HG03196 (cell line): ENCODE data around the gene ZNF460.
A peak's percentile ranks its signal among the peaks of the same experiment; 100 is the strongest.

ENCODE experiments used
- ATAC-seq: cut with Tn5 transposase; IDR thresholded peaks from one replicate; pipeline ENCODE4 v1.9.1; 2021; ENCODE audit not compliant: unreplicated experiment

The ZNF460 gene

DNA sequence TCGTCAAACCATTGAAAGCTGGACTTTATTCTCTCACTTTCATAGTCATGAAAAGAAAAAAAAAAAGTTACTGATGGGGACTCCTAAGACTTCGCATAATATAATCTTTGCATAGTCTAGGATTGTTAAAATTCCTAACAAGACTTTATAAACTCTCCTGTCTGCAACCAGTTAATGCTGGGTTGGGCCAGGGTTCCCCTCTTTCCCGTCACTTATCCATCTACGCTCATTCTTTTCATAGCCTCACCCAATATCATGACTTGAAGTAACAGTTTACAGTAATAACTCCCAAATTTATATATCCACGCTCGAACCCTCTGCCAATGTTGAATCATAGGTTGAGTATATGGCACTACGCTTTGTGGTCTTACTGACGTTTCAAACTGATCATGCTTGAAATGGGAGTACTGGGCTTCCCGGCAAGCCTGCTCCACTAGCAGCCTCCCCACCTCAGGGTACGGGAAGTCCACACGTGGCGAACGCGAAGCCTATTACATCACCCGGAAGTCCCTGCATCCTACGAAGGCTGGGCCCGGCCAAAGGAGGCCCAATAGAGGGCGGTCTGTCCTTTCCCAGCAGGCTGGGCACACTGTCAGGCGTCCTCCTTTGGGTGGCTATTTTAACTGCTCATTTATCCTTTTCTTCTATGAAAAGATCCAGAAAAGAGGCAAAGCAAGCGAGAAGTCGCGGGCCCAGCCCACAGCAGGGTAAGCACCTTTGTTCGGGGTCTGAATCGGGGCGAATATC is 694 bp upstream of the ZNF460 start:
- ATAC-seq, result peak; percentile 74

DNA sequence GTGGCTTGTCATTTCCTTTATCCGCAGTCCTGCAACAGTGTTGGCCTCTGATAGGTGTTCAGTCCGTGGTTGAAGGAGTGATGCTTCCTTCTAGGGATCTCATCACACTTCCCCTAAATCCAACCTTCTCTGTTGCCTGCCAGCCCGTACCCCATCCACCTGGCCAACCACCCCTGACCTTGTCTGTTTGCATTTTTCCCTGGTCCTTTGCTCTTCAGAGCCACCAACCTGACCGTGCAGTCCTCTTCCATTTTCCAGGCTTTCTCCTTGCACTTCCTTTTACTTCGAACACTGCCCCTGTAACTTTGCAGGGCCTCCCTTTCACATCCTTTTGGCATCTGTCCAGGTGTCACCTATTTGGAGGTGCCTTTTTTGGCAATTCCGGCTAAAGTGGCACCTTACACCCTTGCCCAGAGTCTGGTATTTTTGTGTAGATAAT is 696 bp downstream of the ZNF460 start:
- ATAC-seq, result no peak

DNA sequence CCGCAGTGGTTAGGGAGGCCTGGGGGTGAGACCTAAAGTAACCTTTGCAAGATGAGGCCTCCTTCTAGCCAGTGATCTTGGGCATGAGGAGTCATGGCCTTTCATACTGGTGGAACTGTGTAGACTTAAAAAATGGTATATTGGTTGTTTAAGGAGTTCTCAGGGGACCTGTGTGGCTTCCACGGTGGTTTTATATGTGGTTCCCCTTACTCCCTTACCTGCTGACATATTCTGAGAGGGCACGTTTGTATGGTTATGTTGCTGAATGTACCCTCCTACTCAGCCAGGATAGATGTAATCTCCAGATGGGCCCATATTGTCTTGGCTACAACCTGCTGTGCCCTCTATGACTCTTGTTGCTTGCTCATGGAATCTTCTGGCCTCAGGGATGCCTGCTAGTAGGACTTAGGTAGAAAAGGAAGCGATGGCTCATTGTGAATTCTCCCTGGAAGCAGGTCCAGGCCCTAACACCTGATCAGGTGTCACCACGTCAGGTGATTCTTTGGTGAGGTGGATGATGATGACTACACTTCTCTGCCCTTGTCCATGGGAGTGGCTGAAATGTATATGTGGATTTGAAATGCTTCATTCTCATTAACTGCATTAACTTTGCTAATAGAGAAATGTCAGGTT is 1.8 kb downstream of the ZNF460 start:
- no peak for ATAC-seq

DNA sequence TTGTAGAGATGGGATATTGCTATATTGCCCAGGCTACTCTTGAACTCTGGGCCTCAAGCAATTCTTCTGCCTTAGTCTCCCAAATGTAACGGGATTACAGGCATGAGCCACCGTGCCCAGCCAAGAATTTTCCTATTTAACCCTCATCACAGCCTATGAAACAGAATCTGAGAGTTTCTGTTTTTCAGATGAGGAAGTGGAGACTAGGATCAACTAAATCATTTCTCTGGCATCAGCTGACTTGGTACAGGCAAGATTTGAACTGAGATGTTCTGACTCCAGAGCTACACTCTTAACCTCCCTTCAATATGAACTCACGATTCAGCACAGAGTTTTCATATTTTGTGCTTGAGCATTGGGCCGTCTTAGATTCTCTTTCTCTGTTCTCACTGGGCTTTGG is 8.1 kb downstream of the ZNF460 start:
- ATAC-seq, result no peak

DNA sequence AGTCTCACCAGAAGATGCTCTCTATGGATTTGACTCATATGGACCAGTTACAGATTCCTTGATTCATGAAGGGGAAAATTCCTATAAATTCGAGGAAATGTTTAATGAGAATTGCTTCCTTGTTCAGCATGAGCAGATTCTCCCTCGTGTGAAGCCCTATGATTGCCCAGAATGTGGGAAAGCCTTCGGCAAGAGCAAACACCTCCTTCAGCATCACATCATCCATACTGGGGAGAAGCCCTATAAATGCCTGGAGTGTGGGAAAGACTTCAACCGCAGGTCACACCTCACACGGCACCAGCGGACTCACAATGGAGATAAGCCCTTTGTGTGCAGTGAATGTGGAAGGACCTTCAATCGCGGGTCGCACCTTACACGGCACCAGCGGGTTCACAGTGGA is 10.7 kb downstream of the ZNF460 start:
- no peak for ATAC-seq

DNA sequence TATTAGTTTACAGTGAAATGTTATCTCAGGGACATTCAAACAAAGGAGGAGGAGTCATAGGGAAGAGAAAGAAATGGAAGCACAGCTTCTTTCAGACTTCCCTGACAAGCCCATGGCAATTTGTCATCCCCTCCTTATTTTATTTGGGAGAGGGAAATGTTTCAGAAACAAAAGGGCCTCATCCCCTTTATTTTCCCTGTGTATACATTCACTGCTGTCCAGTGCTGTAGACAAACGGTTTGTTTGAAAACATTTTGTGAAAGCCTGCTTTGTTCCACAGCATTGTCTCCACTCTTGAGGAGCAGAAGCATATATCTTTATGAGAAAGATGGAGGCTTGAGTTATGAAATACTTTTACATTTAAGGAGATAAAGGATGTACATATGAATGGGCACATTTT is 12.3 kb downstream of the ZNF460 start:
- ATAC-seq, result no peak

DNA sequence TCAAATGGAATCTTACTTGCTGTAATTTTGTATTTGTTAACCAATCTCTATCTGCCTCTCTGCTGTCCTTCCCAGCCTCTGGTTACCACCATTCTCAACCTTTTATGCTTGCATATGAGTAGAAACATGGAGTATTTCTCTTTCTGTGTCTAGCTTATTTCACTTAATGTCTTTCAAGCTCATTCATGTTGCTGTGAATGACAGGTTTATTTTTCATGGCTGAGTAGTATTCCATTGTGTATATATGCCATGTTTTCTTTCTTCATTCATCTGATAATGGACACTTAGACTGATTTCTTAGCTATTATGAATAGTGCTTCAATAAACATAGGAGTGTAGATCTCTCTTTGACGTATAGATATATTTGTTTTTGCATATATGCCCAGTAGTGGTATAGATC is 13.4 kb downstream of the ZNF460 start:
- ATAC-seq, result no peak

DNA sequence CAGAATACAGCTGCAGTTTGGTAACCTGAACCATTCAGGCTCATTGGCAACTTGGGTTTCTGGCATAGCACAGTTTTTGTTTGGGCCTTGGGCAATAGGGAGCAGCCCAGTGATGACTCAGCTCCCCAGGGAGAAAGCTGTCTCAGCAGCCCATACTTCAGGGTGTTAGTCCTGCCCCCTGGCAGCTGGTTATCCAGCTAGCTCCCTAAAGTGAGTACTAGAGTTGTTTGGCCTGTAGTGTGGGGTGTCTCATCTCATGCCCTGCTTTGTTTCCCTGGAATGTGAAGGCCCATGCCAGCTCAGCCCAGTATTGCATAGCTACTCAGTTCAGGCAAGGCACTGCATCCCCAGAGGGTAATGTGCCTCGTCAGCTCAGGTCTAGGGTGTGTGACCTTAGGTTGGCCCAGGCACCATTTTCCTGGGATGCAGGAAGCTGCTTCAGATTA is 21.8 kb downstream of the ZNF460 start:
- no peak for ATAC-seq

DNA sequence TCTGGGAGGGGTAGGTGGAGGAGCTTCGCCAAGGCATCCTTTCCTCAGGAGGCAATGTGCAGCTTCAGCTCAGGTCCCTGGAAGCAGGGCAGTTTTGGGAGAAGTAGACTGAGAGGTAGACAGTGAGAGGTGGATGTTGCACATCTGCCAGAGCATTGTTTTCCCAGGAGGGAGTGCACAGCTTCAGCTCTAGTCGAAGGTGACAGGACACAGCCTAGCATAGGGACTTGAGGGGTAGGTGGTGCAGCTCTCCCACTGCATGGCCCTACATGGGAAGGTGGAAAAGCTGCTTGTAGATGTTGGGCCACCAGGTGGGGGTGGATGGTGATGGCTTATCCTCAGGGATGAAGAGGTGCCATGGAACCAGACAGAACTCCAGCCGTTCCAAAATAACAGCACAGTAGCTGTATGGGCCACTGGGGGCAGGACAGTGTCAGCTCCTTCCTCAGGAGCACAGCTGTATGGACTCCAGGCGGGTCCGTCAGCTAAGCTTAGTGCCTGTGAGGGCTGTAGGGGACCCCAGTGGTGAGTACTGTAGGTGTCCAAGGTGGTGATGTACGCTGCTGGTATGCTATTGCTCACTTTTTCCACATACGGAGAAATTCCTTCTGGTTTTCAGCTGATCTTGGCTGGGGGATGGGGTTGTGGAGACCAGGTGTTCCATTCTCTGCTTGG is 22.6 kb downstream of the ZNF460 start:
- ATAC-seq, result no peak

DNA sequence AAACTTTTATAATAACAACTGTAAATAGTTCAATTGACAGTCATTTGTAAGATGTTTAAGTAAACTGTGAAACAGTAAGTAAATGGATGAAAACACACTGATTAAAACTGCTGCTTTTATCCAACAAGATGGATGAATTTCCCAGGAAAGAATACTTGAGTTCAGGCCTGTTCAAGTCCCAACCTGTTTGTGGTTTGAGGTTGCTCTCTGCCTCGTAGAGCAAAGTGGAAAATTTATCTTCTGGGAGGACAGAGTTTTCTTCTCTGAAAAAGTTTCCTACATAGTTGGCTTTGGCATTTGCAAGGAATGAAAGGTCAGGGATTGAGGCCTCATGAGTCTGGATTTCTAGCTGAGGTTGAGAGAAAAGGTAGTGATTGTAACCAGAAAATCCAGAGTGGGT is 24.8 kb downstream of the ZNF460 start:
- no peak for ATAC-seq

DNA sequence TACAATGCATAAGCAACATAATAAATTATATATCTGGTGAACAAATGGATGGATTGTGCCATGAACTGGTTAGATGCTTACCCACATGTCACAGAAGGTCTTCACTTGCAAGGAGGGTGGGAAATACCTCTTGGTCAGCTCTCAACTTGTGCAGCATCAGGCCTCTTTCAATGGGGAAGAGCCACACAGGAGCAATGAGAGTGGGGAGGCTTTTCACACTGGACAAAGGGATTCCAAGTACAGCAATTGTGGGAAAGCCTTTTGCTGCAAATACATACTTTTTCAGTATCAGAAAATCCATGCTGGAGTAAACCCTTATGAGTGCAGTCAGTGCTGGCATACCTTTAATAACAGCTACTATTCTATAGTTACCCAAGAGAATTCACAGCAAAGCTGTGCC is 28.2 kb downstream of the ZNF460 start:
- no peak for ATAC-seq

DNA sequence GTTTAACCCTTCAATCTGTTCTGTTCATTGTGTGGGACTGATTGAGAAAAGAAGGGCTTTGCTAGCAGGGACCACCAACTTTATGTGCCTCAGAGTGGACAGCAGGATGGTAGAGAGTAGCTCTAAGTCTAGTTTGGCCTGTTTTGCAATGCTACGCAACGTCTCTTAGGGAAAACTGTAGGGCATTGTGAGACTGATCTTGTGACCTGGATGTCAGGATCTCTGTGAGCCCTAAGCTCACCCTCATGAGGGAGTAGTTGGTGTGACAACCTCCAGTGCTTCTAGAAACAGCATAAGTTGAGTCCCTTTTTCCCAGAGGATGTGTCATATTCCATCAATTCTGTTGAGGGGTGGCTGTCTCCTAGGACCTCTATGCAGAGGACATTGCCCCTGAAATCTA is 30.5 kb downstream of the ZNF460 start:
- no peak for ATAC-seq

DNA sequence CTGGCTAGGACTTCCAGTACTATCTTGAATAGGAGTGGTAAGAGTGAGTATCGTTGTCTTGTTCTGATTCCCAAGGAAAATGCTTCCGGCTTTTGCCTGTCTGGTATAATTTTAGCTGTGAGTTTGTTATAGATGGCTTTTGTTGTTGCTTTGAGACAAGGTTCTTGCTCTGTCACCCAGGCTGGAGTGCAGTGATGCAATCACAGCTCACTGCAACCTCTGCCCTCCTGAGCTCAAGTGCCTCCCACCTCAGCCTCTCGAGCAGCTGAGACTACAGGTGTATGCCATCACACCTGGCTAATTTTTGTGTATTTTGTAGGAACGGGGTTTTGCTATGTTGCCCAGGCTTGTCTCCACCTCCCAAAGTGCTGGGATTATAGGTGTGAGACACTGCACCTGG is 33.9 kb downstream of the ZNF460 start:
- no peak for ATAC-seq

DNA sequence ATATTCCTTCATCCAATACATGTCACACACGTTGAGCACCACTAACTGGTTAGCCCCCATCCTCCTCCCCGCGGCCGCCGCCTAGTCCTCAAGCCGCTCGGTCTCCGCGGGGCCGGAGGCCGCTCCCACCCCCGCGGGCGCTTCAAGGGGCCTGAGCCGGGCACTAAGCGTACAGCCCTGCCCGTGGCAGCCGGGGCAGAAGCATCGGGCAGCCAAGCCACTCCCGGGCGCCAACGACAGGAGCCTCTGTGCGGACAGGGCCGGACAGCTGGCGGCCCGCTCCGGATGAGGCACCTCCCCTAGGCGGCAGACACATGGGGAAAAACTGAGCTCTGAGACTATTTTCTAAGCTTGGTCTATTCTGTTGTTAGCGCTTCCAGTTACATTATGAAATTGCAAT is 37.2 kb downstream of the ZNF460 start:
- no peak for ATAC-seq

DNA sequence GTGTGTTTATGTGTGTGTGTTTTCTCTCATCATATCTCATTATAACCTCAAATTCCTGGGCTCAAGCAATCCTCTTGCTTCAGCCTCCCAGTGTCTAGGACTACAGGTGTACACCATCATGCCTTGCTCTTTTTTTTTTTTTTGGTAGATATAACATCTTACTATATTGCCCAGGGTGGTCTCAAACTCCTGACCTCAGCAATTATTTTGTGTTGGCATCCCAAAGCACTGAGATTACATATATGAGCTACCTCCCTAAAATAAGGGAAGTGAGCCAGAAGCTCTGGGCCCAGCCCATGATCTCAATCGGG is 39.5 kb downstream of the ZNF460 start:
- no peak for ATAC-seq

DNA sequence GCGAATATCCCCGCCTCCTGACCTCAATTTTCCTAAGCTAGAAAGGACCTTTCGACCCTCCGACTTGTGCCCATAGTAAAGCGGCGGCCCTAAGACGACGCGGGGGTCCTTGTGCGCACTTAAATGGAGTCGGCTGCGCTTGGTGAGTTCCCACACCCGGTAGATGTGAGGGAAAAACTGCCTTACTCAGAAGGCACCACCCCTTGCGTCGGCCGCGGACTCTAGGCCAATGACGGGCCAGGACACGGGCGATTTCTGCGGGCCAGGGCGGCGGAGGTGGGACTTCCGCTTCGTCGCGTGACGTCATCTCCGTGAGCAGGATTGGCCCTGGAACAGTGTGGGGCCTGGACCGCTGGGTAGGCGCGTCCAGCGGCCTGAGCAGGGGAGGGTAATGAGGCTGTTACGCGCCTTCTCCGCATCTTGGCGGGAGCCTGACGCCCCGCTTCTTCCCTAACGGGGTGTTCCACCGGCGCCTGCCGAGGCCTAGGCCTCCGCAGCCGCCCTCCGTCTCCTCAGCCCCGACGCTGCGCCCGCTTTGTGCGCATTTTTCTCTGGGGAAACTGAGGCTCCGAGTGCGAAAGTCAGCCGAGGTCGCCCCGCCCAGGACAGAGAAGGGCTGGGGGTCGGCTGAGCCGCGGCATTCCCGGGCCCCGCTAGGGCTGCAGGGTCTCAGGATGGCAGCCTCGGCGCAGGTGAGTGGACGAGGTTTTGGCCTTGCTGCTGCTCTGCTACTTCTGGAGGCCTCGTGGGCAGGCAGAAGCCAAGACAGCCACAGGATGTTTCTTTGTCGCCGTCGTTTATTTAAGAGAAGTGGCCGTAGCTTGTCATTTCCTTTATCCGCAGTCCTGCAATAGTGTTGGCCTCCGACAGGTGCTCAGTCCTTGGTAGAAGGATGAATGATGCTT is 40.1 kb downstream of the ZNF460 start, which contains the start of gene ZNF543:
ZNF543 (plus strand) TSS at position 293 of the 905 bp plus-strand sequence; CDS start at position 675, 382 bp downstream.
- ATAC-seq, result peak; percentile 98

DNA sequence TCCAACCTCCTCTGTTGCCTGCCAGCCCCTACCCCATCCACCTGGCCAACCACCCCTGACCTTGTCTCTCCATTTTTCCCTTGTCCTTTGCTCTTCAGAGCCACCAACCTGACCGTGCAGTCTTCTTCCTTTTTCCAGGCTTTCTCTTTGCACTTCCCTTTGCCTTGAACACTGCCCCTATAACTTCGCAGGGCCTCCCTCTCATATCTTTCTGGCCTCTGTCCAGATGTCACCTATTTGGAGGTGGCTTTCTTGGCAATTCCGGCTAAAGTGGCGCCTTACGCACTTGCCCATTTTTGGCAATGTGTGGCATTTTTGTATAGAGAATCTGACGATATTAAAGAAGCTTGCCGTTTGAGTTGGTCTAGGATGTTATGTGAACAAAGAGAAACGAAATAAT is 40.8 kb downstream of the ZNF460 start:
- ATAC-seq, result no peak

DNA sequence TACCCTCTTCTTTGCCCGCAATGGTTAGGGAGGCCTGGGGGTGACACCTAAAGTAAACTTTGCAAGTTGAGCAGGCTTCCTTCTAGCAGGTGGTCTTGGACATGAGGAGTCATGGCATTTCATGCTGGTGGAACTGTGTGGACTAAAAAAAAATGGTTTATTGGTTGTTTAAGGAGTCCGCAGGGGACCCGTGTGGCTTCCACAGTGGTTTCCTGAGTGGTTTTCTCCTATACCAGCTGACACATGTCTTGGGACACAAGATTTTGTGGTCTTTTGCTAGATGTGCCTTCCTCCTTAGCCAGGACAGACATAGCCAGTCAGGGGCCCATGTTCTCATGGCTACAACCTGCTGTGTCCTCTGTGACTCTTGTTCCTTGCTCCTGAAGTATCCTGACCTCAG is 41.5 kb downstream of the ZNF460 start:
- no peak for ATAC-seq

DNA sequence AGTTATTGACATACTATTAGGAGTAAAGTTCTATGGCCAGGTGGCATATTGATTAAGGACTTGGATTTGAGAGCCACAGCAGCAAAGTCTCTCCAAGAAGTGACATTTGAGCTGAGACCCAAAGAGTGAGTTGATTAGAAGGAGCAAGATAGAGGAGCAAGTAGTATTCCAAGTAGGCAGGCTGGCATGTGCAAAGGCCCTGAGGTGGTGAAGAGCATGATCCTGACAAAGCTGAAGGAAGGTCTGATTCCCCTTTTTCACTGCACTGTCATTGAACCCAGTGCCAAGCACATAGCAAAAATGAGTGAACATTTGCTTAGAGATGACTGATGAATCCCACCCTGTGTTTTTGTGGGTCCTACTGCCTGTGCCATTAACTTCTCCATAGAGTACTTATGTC is 44.7 kb downstream of the ZNF460 start:
- ATAC-seq, result no peak

DNA sequence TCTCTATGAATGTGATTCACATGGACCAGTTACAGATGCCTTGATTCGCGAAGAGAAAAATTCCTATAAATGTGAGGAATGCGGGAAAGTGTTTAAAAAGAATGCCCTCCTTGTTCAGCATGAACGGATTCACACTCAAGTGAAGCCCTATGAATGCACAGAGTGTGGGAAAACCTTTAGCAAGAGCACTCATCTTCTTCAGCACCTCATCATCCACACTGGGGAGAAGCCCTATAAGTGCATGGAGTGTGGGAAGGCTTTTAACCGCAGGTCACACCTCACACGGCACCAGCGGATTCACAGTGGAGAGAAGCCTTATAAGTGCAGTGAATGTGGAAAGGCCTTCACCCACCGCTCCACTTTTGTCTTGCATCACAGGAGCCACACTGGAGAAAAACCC is 47.7 kb downstream of the ZNF460 start:
- ATAC-seq, result no peak

DNA sequence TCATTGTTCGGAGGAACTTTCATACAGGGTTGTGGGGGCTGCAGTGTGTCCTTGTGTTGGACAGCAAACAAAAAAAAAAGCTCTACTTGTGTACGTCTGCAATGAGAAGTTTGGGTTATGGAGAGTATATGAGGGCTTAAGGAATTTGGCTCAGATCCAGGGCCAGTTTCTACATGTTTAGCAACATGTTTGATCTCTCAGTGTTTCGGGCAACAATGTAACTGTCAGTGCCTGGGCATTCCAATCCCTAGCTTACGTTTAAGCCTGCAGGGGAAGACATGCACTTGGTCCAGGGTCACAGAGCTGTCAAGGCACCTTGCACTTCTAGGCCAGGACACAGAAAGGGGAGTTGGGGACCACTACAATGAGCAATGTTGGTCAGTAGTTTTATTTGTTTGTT is 53.9 kb downstream of the ZNF460 start:
- no peak for ATAC-seq
